ENCODE data around the gene KCTD13.
"Not testable (repeated sequence)": the region's sequence is repeated elsewhere in the genome, so short reads cannot be mapped to it uniquely, and the experiment has no call there.

The KCTD13 gene

DNA sequence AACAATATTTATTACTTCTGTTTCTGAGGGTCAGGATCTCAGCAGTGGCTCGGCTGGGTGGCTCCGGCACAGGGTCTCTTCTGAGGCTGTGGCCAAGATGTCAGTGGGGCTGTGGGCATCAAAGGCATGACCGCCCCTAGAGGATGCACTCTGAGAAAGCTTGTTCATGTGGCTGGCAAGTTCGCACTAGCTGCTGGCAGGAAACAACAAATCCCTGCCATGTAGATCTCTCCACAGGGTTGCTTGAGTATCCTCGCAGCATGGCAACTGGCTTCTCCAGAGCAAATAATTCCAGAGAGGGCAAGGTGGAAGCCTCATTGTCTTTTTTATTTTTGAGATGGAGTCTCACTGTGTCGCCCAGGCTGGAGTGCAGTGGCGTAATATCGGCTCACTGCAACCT, 12.5 kb downstream of the KCTD13 start:
- H3K27ac ChIP-seq = no peak overlapping the region

GRCh38 chr16:29912087-29912486, 13.9 kb downstream of the KCTD13 start:
- no peak overlapping the region for H3K9ac ChIP-seq (ENCODE audit: insufficient read length)
- no peaks in the 10 kb centered on the region for H3K9me3 ChIP-seq (ENCODE audit: low read depth, low read length)
- H3K36me3 ChIP-seq (ENCODE audit: insufficient read depth, low read length) = no peaks in the 10 kb centered on the region
- H3K4me3 ChIP-seq = no peak overlapping the region
- no peak overlapping the region for H3K27ac ChIP-seq
- TF ChIP-seq FOXP2 (optimal IDR thresholded peaks at IDR 0.05; ENCODE audit: control extremely low read depth, extremely low read length, insufficient read depth) (no peak), EZH2 (IDR thresholded peaks at IDR 0.05) (no peak), POLR2AphosphoS5 (IDR thresholded peaks at IDR 0.05; ENCODE audit: borderline replicate concordance, low read depth, low read length) (no peak)
- no peak for DNase-seq (ENCODE audit: low read depth, low spot score)

More for the DNA sequence above, 12.5 kb downstream of the KCTD13 start:
- TF ChIP-seq EZH2 (IDR thresholded peaks at IDR 0.05) (no peak), POLR2AphosphoS5 (IDR thresholded peaks at IDR 0.05; ENCODE audit: borderline replicate concordance, low read depth, low read length) (no peak), FOXP2 (optimal IDR thresholded peaks at IDR 0.05; ENCODE audit: control extremely low read depth, extremely low read length, insufficient read depth) (no peak)
- no peak for DNase-seq (ENCODE audit: low read depth, low spot score)
- H3K4me3 ChIP-seq = no peak overlapping the region
- H3K36me3 ChIP-seq (ENCODE audit: insufficient read depth, low read length) = no peaks in the 10 kb centered on the region
- H3K9me3 ChIP-seq (ENCODE audit: low read depth, low read length) = no peaks in the 10 kb centered on the region
- no peak overlapping the region for H3K9ac ChIP-seq (ENCODE audit: insufficient read length)

GRCh38 chr16:29911676-29912010, 14.4 kb downstream of the KCTD13 start:
- H3K36me3 ChIP-seq (ENCODE audit: insufficient read depth, low read length) = no peaks in the 10 kb centered on the region
- H3K4me3 ChIP-seq = no peak overlapping the region
- no peak for TF ChIP-seq FOXP2 (optimal IDR thresholded peaks at IDR 0.05; ENCODE audit: control extremely low read depth, extremely low read length, insufficient read depth)
- TF ChIP-seq POLR2AphosphoS5 (IDR thresholded peaks at IDR 0.05; ENCODE audit: borderline replicate concordance, low read depth, low read length) = no peak
- TF ChIP-seq EZH2 (IDR thresholded peaks at IDR 0.05) = no peak
- H3K27ac ChIP-seq = no peak overlapping the region
- H3K9me3 ChIP-seq (ENCODE audit: low read depth, low read length) = no peaks in the 10 kb centered on the region
- no peak for DNase-seq (ENCODE audit: low read depth, low spot score)
- H3K9ac ChIP-seq (ENCODE audit: insufficient read length) = no peak overlapping the region

GRCh38 chr16:29910819-29911675, 15.0 kb downstream of the KCTD13 start:
- TF ChIP-seq POLR2AphosphoS5 (IDR thresholded peaks at IDR 0.05; ENCODE audit: borderline replicate concordance, low read depth, low read length) = no peak
- no peak for TF ChIP-seq EZH2 (IDR thresholded peaks at IDR 0.05)
- no peak for TF ChIP-seq FOXP2 (optimal IDR thresholded peaks at IDR 0.05; ENCODE audit: control extremely low read depth, extremely low read length, insufficient read depth)
- H3K9me3 ChIP-seq (ENCODE audit: low read depth, low read length) = no peaks in the 10 kb centered on the region
- no peaks in the 10 kb centered on the region for H3K36me3 ChIP-seq (ENCODE audit: insufficient read depth, low read length)
- H3K27ac ChIP-seq = no peak overlapping the region
- no peak overlapping the region for H3K9ac ChIP-seq (ENCODE audit: insufficient read length)
- H3K4me3 ChIP-seq = no peak overlapping the region
- DNase-seq (ENCODE audit: low read depth, low spot score) = no peak

DNA sequence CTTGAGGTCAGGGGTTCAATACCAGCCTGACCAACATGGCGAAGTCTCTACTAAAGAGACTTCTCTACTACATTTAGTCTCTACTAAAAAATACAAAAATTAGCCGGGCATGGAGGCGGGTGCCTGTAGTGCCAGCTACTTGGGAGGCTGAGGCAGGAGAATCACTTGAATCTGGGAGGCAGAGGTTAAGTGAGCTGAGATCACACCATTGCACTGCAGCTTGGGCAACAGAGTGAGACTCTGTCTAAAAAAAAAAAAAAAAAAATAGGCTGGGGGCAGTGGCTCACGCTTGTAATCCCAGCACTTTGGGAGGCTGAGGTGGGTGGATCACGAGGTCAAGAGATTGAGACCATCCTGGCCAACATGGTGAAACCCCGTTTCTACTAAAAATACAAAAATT, 16.2 kb downstream of the KCTD13 start:
- not testable (repeated sequence) for H3K36me3 ChIP-seq (ENCODE audit: insufficient read depth, low read length); H3K9me3 ChIP-seq (ENCODE audit: low read depth, low read length)

DNA sequence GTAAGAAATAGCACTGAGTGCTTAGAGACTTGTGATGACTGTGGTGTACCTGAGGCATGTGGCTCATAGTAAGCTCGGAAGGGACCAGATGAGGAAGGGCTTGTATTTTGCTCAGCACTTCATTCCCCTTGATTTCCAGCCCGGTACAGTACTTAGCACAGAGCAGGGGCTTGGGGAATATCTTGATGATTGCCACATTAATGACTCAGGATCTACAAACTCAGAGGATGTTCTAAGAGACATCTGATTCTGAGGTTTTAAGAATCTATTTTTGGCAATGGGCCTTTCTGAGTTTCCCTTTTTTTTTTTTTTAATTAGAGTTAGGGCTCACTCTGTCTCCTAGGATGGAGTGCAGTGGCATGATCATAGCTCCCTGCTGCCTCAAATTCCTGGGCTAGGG, 16.6 kb downstream of the KCTD13 start:
- no peaks in the 10 kb centered on the region for H3K9me3 ChIP-seq (ENCODE audit: low read depth, low read length)
- TF ChIP-seq POLR2AphosphoS5 (IDR thresholded peaks at IDR 0.05; ENCODE audit: borderline replicate concordance, low read depth, low read length) (no peak), EZH2 (IDR thresholded peaks at IDR 0.05) (no peak), FOXP2 (optimal IDR thresholded peaks at IDR 0.05; ENCODE audit: control extremely low read depth, extremely low read length, insufficient read depth) (no peak)
- H3K27ac ChIP-seq = no peak overlapping the region
- no peak overlapping the region for H3K4me3 ChIP-seq
- no peaks in the 10 kb centered on the region for H3K36me3 ChIP-seq (ENCODE audit: insufficient read depth, low read length)
- DNase-seq (ENCODE audit: low read depth, low spot score) = no peak
- no peak overlapping the region for H3K9ac ChIP-seq (ENCODE audit: insufficient read length)

More for the DNA sequence above, 16.2 kb downstream of the KCTD13 start:
- not testable (repeated sequence) for DNase-seq (ENCODE audit: low read depth, low spot score); H3K4me3 ChIP-seq; H3K9ac ChIP-seq (ENCODE audit: insufficient read length); H3K27ac ChIP-seq

GRCh38 chr16:29908719-29909220, 17.3 kb downstream of the KCTD13 start:
- H3K9me3 ChIP-seq (ENCODE audit: low read depth, low read length) = no peaks in the 10 kb centered on the region
- DNase-seq (ENCODE audit: low read depth, low spot score) = no peak
- no peak overlapping the region for H3K27ac ChIP-seq
- no peak overlapping the region for H3K4me3 ChIP-seq
- TF ChIP-seq FOXP2 (optimal IDR thresholded peaks at IDR 0.05; ENCODE audit: control extremely low read depth, extremely low read length, insufficient read depth) = no peak
- H3K36me3 ChIP-seq (ENCODE audit: insufficient read depth, low read length) = no peaks in the 10 kb centered on the region
- no peak overlapping the region for H3K9ac ChIP-seq (ENCODE audit: insufficient read length)

GRCh38 chr16:29907973-29908372, 18.1 kb downstream of the KCTD13 start:
- no peak overlapping the region for H3K4me3 ChIP-seq
- H3K27ac ChIP-seq = no peak overlapping the region
- H3K9me3 ChIP-seq (ENCODE audit: low read depth, low read length) = no peaks in the 10 kb centered on the region
- DNase-seq (ENCODE audit: low read depth, low spot score) = no peak
- no peak overlapping the region for H3K9ac ChIP-seq (ENCODE audit: insufficient read length)
- TF ChIP-seq POLR2AphosphoS5 (IDR thresholded peaks at IDR 0.05; ENCODE audit: borderline replicate concordance, low read depth, low read length) (no peak), FOXP2 (optimal IDR thresholded peaks at IDR 0.05; ENCODE audit: control extremely low read depth, extremely low read length, insufficient read depth) (no peak), EZH2 (IDR thresholded peaks at IDR 0.05) (no peak)
- H3K36me3 ChIP-seq (ENCODE audit: insufficient read depth, low read length) = no peaks in the 10 kb centered on the region
